Ramos (cell line): ENCODE results near the gene CFAP100.

Experiments used
- in situ Hi-C: fragments of 300-500 bp; cut with MboI; formaldehyde crosslinking; loops from one replicate; pipeline ENCODE4 v1.14.3; 2022; ENCODE audit warnings: low sequenced_read_pairs; ENCODE audit not compliant: unreplicated experiment

Gene CFAP100

GRCh38 chr3:126454437-126455198 lies 59.9 kb downstream of the CFAP100 start:
- in situ Hi-C loops: no loop called here

GRCh38 chr3:126456211-126456610 lies 61.5 kb downstream of the CFAP100 start:
- in situ Hi-C loops: no loop called here

GRCh38 chr3:126456766-126457388 lies 62.2 kb downstream of the CFAP100 start:
- in situ Hi-C loops: no loop called here

GRCh38 chr3:126459111-126459762 lies 64.5 kb downstream of the CFAP100 start:
- in situ Hi-C loops: no loop called here

GRCh38 chr3:126459763-126460127 lies 65.0 kb downstream of the CFAP100 start:
- in situ Hi-C loops: no loop called here

- in situ Hi-C loops: no loop called here
Observed at GRCh38 chr3:126460381-126460780, 65.7 kb downstream of the CFAP100 start.

- in situ Hi-C loops: no loop called here
Observed at GRCh38 chr3:126461450-126462070, 66.9 kb downstream of the CFAP100 start.

GRCh38 chr3:126463521-126463920 lies 68.8 kb downstream of the CFAP100 start:
- in situ Hi-C loops: no loop called here

GRCh38 chr3:126464093-126464492 lies 69.4 kb downstream of the CFAP100 start:
- in situ Hi-C loops: no loop called here

- in situ Hi-C loops: no loop called here
Observed at GRCh38 chr3:126464494-126464893, 69.8 kb downstream of the CFAP100 start.

- in situ Hi-C loops: no loop called here
Observed at GRCh38 chr3:126464997-126465396, 70.3 kb downstream of the CFAP100 start.

- in situ Hi-C loops: no loop called here
Observed at GRCh38 chr3:126465928-126466544, 71.3 kb downstream of the CFAP100 start.

GRCh38 chr3:126466886-126467610 lies 72.3 kb downstream of the CFAP100 start:
- in situ Hi-C loops: no loop called here

GRCh38 chr3:126467611-126467955 lies 72.9 kb downstream of the CFAP100 start:
- in situ Hi-C loops: no loop called here

GRCh38 chr3:126468028-126468891 lies 73.6 kb downstream of the CFAP100 start:
- in situ Hi-C loops: no loop called here

GRCh38 chr3:126469479-126469878 lies 74.8 kb downstream of the CFAP100 start:
- in situ Hi-C loops: no loop called here

GRCh38 chr3:126472277-126473006 lies 77.7 kb downstream of the CFAP100 start:
- in situ Hi-C loops: no loop called here
